Activated naive CD4-positive, alpha-beta T cell treated with anti-CD3 and anti-CD28 coated beads, Interleukin-2, amount 50 U/mL, for 16 hours (primary cell): ENCODE data around the gene PPP5C.
A peak's percentile ranks its signal among the peaks of the same experiment; 100 is the strongest.

ENCODE experiments used
- DNase-seq: peaks from one replicate; pipeline ENCODE4 v3.0.0-alpha.2; 2020

Gene PPP5C

DNA sequence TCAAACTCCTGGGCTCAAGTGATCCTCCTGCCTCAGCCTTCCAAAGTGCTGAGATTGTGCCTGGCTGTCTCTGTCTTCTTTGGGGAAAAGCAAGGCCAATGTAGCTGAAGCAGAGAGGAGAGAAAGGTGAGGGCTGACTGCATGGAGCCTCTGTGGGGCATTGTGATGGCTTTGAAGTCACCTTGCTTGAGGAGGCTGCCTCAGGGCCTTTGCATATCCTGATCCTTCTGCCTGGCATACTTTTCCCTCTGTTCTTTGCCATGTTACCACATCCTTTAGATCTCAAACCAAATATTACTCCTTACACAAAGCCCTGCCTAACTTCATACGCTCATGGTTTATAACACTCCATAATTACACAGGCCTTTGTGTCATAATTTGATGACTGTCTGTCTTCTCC, 9.4 kb upstream of the PPP5C start:
- no peak for DNase-seq

DNA sequence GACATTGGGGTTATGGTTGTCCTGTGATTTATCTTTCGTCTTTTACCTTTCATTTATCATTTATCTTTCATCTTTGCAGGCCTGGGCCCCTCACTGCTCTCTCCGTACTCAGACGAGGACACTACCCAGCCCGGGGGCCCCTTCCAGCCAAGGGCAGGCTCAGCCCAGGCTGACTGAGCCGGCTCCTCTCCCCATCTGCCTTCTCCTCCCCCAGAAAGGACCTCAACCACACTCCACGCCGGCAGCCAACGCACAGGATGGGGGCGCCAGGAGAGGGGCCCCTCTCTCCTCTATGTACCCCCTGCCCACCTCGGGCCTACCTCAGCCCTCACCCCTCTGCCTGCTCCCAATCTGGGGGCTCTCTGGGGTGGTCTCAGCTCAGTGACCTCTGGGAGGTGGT, 7.4 kb upstream of the PPP5C start:
- DNase-seq = no peak

DNA sequence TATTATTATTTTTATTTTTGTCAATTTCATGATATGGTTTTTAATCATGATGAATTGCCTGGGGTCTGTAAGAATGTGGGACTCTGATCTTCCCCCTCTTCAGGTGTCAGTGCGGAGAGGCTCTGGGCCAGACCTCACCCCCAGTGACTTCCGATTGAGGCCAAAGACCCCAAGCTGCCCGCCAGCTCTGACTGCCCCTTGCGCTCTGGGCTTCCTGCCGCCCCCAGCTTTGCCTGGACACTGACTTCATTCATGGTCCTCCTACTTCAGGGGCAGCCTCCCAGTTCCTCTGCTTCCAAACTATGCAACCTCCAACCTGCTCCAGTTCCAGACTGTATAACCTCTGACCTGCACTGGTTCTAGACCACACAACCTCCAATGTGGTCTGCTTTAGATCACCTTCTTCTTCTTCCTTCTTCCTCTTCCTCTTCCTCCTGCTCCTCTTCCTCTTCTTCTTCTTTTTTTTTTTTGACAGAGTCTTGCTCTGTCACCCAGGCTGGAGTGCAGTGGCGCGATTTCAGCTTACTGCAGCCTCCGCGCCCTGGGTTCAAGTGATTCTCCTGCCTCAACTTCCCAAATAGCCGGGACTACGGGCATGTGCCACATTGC, 6.7 kb upstream of the PPP5C start:
- no peak for DNase-seq

DNA sequence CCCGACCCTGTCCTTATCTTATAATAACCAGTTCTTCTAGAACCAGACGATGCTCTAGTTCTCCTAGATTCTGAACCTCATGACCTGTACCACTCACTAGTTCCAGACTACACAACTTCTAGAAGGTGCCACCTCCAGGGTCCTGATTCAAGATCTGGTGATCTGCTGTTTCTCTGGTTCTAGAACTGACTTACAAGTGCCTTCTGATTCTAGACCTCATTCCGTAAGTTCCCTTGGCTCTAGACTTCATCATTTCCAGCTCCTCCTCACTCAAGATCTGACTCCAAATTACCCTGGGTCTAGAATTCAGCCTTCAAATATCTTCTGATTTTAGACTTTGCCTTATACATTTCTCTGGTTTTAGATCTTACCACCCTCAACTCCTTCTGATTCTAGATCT, 5.0 kb upstream of the PPP5C start:
- DNase-seq = no peak

DNA sequence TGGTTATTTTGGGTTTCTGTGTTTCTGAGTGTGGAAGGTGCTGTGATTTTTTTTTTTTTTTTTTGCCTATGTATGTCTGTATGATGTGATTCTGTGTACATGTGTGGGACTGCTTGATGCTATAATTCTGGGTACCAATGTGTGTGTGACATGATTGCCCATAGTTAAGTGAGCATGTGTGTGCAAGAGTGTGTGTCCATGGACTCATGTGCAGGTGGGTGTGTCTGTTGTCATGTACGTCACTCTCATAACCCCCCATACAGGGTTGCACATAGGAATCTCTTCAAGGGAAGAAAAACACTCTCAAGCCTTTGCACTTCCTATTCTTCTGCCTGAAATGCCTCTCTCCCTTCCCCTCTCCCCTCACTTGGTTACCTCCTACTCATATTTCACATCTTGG, 2.5 kb upstream of the PPP5C start:
- DNase-seq = no peak

DNA sequence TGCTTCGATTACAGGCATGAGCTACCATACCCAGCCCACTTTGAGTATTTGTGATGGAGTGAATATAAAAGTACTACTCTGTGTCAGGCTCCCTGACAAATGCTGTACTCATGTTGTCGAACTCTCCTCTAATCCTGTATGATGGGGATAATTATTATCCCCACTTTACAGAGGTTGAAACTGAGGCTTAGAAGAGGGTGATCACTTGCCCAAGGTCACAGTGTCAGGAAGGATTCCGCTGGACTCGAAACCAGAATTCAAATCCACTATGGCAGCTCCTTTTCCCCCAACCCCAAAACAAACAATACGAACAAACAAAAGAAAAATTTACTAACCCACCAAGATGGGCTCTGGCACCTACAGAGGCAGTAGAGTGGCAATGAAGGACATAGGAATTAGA, 1.7 kb upstream of the PPP5C start:
- DNase-seq = no peak

DNA sequence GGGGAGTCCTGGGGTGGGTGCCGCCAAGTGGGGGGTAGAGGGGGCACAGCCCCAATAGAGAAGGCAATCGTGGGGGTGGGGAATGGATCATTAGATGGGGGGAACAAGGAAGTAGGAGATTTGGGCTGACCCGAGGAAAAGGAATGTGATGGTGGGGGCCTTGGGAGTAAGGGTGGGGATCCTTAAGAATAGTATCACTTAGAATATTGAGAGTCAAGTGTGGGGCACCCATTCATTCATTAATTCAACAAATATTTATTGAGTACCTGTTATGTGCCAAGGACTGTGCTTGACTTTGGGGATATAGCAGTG, 641 bp downstream of the PPP5C start:
- DNase-seq = no peak

DNA sequence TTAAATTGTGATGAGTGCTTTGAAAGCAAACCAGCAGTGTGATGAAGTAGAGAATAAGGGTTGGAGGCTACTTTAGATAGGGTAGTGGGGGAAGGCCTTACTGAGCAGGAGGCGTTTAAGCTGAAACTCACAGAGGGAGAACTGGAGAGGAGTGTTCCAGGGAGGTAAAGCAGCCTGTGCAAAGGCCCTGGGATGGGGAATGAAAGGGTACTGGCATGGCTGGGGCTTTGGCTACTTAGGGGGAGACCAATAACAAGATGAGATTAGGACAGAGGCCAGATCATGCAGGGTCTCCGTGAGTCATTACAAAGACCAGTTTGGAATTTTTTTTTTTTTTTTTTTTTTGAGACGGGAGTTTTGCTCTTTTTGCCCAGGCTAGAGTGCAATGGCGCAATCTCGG, 1.1 kb downstream of the PPP5C start:
- no peak for DNase-seq

DNA sequence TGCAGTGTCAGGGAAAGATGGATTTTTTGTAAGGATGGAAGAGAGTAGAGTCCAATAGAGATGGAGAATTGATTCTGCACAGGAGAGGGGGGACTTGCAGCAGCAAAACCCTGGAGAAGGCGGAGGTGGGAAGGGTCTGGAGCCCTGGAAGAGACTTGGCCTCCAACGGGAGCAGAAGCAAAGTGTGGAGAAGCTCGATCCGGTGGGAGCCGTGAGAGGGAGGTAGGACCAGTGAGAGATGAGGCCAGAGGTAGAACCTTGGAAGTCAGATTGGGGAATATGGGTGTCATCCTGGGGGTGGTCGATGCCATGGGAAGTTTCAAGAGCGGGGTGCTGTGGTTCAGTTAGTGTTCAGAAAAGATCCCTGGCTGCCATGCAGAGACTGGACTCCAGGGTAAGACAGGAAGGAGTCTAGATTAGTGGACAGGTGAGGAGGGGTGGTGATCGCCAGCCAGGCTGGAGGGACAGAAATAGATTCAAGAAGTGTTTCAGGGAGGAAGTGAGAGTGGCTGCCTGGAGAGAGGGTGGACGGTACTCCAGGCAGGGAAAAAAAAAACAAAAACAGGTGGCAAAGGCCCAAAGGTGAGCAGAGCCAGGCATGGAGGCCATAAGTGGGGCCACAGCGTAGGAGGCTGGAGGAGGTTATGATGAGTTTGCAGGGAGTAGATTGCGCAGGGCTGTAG, 2.6 kb downstream of the PPP5C start:
- DNase-seq = no peak

DNA sequence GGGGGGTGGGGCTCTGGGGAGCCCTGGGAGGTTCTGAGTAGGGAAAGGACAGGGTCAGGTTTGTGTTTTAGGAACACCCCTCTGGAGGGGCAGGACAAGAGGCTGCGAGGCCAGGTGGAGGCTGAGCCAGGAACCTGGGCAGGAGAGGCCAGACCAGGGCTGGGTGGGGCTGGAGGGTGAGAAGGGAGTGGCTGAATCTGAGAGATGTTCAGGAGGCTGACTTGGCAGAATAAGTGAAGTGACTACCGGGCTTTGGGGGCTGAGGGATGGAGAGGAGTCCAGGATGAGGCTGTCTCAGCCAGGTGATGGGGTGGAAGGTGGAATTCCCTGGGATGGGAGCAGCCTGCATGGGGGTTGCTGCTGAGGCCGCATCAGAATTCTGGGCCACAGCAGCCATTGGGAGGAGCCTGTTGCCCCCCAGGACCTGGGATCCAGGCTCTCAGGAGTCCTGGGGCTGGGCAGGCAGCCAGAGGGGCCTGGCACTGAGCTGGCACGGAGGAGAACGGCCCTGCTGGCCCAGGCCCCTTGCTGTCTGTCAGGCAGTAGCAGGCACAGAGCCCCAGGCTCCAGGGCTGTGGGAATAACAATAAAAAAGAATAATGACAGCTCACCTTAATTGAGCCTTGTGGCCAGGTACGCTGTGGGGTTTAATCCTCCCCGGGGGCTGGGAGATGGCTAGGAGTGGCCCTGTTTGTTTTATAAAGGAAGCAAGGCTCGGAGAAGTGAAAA, 3.3 kb downstream of the PPP5C start:
- no peak for DNase-seq

DNA sequence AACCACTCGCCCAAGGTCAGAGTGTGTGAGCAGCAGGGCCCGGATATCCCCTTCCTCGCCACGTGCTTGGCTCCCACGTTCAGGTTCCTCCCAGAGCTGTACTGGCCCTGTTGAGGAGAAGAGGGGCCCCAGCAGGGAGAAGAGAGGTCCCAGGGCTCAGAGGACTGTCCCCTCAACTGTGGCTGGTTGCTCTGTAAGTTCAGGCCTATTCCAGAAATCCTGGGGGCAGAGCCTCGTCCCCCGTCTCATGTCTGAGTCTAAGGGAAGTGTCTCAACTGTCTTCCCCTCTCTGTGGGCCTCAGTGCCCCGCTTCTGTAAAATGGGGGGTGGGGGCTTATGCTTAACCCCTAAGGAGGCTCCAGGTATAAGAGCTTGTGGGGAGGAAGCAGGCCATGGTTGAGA, 3.9 kb downstream of the PPP5C start:
- peak; percentile 33 for DNase-seq

DNA sequence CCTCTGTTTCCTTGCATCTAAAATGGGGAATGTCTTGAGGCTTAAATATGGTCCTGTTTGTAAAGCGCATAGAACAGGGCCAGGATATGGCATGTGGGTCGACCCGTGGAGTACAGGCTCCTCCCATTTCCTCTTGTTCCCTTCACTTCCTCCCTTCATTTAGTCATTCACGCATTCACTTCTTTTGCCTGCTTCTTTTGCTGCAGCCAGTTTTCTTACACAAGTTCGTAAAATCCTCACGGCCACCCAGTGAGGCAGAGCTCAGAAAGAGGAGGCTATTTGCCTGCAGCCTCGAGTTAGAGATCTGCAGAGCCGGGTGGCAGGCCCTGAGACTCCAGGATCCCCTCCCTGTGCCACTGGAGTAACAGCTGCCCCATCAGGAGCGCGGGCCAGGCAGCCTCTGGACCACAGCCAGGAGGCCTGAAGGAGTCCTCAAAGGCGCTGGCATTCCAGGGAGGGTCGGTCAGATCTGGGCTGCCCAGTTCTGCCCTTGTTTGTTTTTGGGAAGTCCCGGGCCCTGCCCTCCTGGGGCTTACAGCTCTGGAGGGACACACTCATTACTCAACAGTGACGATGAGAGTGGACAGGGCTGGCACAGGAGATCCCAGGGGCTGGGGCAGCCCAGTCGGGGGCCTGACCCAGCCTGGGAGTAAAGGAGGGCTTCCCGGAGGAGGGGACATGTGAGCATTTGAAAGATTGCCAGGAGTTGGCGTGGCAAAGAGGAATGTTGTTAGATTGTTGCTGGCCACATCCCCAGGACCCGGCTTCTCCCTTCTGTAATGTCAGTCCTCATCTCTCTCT, 4.6 kb downstream of the PPP5C start:
- DNase-seq = no peak

DNA sequence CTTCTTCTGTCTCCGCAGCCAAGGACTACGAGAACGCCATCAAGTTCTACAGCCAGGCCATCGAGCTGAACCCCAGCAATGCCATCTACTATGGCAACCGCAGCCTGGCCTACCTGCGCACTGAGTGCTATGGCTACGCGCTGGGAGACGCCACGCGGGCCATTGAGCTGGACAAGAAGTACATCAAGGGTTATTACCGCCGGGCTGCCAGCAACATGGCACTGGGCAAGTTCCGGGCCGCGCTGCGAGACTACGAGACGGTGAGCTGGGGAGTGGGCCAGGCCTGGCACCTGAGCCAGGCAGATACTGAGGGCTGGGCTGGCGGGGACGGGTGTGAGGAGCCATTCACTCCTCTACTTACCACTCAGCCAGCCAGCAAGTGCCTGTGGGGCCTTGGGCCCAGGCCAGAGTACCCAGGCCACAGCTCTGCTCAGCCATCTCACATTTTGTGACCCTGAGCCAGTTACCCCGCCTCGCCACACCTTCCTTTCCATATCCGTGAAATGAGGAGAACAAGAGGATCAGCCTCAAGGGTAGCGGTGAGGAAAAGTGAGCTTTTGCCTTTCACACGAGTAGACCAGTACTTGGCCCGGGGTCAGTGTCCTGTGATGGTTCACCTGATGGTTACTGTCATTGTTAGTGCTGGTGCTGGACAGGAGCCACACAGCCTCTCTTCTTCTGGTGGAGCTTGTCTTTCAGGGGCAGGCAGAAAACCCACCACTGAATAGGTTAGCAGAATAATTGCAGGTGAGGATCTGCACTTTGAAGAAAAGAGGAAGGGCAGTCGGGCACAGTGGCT, 7.0 kb downstream of the PPP5C start:
- DNase-seq = no peak

DNA sequence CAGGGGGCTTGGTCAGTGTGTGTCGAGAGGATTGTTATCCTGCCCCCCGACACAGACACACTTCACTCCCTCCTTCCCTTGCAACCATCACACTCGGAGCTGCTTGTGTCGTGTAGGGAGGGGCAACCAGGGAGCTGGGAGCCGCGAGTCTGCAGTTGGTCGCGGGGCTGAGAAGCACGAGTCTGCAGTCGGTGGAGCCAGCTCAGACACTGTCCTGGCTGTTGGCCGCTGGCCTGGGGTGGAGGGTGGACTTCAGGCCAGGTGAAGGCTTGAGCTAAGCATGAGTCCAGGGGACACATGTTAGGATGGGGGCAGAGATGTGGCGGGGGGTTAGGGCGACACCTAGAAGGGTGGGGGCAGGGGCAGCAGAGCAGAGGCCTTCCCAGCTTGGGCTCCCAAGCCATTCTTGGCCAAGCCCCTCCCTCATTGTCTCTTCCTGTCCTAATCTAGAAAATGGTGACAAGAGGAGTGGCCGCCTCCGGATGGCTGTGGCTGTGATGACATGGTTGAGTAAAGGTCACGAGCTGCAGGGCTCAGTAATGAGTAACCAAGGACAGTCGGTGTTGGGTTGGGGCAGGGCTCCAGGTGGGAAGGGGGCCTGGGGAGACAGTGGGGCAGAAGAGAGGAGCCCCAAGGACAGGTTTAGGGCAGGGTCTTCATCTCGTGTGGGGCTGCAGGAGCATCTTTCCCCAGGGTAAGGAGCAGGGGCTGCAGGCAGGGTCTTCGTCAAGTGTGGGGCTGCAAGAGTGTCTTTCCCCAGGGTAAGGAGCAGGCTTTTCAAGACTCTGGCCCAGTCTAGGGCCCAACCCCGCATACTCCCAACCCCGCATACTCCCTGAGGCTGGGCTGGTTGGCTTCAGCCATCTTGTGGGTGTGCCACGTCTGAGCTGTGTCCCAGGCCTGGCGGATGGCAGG, 8.6 kb downstream of the PPP5C start:
- DNase-seq = no peak

DNA sequence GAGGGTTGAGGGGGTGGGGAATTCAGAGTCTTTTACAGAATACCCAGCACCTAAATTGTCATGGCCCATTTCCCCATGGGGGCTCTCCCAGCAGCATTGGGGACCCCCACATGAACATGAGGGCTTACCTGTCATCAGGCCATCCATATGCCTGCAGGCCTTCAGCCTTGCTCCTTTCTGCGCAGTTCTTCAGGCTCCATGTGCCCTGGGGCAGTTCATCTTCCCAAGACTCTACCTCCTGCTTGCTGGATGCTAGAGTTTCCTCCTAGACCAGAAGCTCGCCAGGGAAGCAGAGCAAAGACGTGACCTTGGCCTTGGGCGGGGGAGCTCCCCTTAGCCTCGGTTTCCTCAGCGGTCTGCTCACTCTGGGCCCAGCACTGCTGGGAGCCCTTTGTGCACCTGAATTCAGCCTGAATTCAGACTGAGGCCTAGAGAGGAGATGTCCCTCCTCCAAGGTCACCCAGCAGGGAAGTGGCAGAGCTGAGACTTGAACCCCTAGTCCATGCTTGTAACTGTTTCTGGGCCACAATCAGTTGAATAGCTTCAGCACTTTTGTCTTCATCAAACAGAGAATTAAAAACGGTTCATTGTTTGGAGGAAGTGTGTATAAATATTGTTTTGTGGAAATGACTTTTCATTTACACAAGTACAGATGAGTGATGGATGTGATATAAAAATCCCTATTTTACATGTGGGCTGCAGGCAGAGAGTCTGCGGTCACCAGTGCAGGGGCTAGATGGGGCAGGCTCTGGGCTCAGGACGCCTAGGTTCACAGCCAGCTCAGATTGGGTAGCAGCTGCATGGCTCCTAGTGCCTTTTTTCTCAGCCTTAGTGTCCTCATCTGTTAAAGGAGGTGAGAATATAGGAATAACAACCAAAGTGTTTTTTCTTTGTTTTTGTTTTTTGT, 9.5 kb downstream of the PPP5C start:
- DNase-seq = no peak

DNA sequence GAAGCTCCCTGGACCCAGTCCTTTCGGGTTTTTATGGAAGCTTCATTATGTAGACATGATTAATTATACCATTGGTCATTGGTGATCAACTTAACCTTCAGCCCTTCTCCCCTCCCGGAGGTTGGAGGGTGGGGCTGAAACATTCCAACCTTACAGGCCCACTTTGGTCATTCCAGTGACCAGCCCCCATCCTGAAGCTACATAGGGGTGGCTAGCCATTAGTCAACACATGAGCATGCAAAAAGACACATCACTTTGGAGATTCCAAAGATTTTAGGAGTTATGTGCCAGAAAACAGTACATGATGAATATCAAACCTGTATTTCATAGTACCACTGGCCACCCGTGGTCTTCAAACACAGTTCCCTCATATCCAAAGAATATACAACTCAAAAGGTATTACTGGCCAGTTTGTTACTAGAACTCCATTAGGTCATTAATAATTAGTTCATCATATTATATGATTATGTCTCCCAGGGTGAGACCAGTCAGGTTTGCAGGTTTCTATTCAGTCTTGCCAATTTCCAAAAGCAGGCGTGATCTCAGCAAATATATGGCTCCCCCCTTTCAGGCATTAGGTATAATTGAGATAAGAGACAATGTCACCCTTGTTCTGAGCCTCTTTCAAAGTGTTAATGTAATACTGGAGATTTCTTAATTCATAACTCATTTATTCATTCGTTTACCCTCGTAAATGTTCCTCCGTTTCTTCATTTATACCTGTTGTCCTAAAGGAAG, 11.1 kb downstream of the PPP5C start:
- DNase-seq = no peak

DNA sequence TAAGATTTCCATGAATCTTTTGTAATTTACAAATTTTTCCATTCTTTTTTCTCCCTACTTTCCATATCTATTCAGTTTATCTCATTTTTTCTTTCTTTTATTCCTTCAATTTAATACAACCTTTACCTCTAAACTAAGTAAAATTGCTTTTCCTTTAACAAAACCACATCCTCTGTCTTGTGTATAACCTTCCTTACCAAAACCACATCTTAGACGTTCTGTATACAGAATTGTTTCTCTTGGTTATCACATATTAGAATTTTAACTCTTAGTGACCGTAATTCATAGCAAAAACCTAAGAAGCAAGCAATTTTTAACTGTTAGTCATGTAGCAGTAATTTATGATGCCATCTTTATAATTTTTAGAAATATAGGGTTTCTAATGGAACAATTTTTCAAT, 15.0 kb downstream of the PPP5C start:
- DNase-seq = no peak

DNA sequence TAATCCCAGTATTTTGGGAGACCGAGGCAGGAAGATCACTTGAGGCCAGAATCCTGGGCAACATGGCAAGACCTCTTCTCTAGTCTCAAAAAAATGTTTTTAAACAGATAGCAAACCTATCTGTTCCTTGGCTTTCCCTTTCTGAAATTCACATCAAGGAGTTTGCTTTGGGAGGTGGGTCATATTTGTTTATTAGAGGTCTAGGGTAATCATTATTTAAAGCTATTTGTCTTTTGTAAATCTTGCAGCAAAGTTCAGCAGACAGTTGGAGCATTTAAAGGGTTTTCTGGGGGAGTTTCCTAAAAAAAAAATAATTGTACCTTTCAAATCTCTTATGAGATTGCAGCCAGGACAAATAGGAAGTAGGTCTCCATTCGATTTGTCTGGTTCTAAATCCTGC, 17.5 kb downstream of the PPP5C start:
- no peak for DNase-seq

DNA sequence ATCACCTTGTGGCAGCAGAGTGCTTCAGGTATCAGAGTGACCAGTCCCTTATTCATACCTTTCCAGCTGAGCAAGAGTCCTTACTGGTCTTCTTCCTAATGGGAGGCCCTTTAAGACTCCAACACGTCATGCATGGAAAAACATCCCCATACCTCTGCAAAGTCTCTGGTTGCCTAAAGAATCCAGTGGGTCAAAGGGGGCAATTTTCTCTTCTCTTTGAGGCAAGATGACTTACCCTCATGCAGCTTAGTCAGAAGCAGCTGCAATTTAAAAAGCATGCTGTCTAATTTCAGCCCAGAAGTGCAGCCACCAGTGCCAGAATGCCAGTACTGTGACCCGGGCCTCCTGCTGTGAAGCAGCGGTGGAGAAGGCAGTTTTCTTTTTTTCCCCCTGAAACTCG, 18.7 kb downstream of the PPP5C start:
- no peak for DNase-seq
